Activated naive CD8-positive, alpha-beta T cell treated with anti-CD3 and anti-CD28 coated beads, Interleukin-2, amount 50 U/mL, for 24 hours (primary cell): ENCODE data around the gene XPO6.
A peak's percentile ranks its signal among the peaks of the same experiment; 100 is the strongest.

Experiments used
- ATAC-seq: fragments of 150-1000 bp; cut with Tn5 transposase; one replicate; pipeline ENCODE4 v1.10.0; 2021
- DNase-seq: peaks from one replicate; pipeline ENCODE4 v3.0.0; 2021
- H3K27ac Mint-ChIP-seq: one replicate; pipeline ENCODE4 v1.8.0; 2021; ENCODE audit warnings: mild to moderate bottlenecking, mixed read lengths
- H3K27me3 Mint-ChIP-seq: one replicate; pipeline ENCODE4 v1.8.0; 2021; ENCODE audit warnings: mixed read lengths
- H3K36me3 Mint-ChIP-seq: one replicate; pipeline ENCODE4 v1.8.0; 2021; ENCODE audit warnings: low read depth, mixed read lengths
- H3K4me1 Mint-ChIP-seq: one replicate; pipeline ENCODE4 v1.8.0; 2021; ENCODE audit warnings: mixed read lengths
- H3K4me3 Mint-ChIP-seq: one replicate; pipeline ENCODE4 v1.8.0; 2021; ENCODE audit warnings: mild to moderate bottlenecking, moderate library complexity, mixed read lengths
- H3K9me3 Mint-ChIP-seq: one replicate; pipeline ENCODE4 v1.8.0; 2021; ENCODE audit warnings: mixed read lengths

The XPO6 gene

DNA sequence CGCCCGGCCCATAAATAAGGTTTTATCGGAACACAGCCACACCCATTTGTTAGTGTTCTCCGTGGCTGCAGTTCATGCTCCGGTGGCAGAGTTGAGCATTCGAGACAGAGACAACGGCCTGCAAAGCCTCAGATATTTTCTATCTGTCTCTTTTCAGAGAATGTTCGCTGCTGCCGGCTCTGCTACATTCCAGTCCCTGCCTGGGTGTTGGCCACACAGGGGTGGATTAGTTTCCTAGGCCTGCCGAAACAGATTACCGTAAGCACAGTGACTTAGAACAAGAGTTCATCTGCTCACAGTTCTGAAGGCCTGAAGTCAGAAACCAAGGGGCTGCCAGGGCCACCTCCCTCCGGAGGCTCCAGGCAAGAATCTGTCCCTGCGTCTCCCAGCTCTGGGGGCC lies 129.1 kb downstream of the XPO6 start:
- H3K4me1 Mint-ChIP-seq: no peaks in the 10 kb centered on the region
- no peaks in the 10 kb centered on the region for H3K9me3 Mint-ChIP-seq
- ATAC-seq (no peak), DNase-seq (no peak)
- H3K36me3 Mint-ChIP-seq: no peaks in the 10 kb centered on the region
- H3K4me3 Mint-ChIP-seq: no peak overlapping the region
- no peaks in the 10 kb centered on the region for H3K27me3 Mint-ChIP-seq
- no peak overlapping the region for H3K27ac Mint-ChIP-seq

DNA sequence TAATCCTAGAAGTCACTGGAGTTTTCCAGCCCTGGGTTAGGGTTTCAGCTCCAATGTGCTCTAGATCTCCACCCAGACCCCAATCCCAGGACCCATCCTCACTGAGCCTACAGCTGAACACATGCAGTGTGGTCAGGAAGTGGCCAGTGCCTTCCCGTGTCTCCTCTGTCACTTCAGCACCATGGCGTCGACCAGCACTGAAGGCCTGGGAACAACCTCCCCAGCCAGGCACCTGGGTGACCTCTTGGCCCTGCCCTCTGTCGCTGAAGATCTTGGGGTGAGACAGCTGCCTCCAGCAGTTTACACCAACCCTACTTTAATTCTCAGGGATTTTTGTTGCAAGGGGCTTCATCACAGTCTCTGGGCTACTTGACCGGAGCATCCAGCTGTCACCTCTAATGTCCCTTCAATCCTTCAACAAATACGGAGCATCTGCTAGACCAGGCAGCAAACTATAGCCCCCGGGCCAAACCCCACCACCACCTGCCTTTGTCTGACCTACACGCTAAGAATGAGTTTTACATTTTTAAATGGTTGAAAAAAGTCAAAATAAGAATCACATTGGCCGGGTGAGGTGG lies 130.3 kb downstream of the XPO6 start:
- DNase-seq (no peak), ATAC-seq (no peak)
- Mint-ChIP-seq H3K27ac (no peak overlapping the region), H3K36me3 (no peaks in the 10 kb centered on the region), H3K4me1 (no peaks in the 10 kb centered on the region), H3K9me3 (no peaks in the 10 kb centered on the region), H3K4me3 (no peak overlapping the region), H3K27me3 (no peaks in the 10 kb centered on the region)

DNA sequence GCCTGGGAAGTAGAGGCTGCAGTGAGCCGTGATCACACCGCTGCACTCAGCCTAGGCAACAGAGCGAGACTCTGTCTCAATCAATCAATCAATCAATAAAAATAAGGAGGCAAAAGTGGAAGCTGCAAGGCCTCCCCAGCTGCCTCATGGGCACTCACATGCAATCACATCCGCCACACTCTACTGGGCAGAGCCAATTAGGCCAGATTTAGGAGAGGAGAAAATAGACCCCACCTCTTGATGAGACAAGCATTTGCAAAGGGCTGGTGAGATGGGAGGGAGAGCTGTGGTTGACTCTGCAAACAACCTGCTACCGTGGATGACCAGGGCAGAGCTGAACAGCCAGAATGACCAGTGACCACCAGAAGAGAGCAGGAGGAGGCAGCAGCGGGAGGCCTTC lies 133.5 kb downstream of the XPO6 start:
- no peaks in the 10 kb centered on the region for H3K36me3 Mint-ChIP-seq
- H3K4me1 Mint-ChIP-seq: no peaks in the 10 kb centered on the region
- H3K27me3 Mint-ChIP-seq: no peaks in the 10 kb centered on the region
- H3K9me3 Mint-ChIP-seq: no peaks in the 10 kb centered on the region
- DNase-seq: no peak
- no peak for ATAC-seq
- H3K27ac Mint-ChIP-seq: no peak overlapping the region
- no peak overlapping the region for H3K4me3 Mint-ChIP-seq

DNA sequence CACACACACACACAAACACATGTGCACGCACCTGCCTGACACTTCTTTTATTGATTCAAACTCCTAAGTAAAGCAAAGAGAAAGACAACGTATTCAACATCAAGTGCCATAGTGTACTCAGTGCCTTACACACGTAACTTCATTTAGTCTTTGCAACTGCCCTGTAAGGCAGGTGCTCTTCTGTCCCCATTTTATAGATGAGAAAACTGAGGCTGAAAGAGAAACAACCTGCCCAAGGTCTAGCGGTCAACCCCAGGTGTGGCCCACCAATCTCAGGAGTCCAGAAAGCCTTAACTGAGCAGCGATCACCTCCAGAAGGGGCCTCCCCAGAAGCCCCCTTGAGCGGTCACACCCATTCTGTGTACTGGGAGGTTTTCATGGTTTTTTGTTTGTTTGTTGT lies 137.9 kb downstream of the XPO6 start:
- no peaks in the 10 kb centered on the region for H3K9me3 Mint-ChIP-seq
- DNase-seq (no peak), ATAC-seq (no peak)
- no peak overlapping the region for H3K4me3 Mint-ChIP-seq
- H3K4me1 Mint-ChIP-seq: no peaks in the 10 kb centered on the region
- no peak overlapping the region for H3K27ac Mint-ChIP-seq
- H3K36me3 Mint-ChIP-seq: no peaks in the 10 kb centered on the region
- no peaks in the 10 kb centered on the region for H3K27me3 Mint-ChIP-seq

DNA sequence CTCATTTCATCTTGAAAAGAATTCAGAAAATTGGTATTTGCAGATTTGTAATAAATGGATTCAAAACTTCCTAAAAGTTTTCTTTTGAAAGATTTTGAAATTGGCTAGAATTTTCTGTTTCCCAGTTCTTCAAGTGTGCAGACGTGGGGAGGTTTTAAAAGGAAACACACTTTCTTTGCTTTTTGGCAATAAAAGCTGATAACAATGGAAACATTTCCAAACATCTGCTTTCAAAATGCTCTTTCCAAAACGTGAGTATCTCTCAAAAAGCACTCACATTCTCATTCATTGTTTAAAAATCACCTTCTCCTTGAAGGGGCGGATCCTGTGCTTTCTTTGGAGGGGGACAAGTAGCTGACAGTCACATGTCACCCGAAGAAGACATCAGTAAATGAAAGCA lies 139.7 kb downstream of the XPO6 start:
- H3K27ac Mint-ChIP-seq: no peak overlapping the region
- no peaks in the 10 kb centered on the region for H3K36me3 Mint-ChIP-seq
- DNase-seq (no peak), ATAC-seq (no peak)
- H3K4me1 Mint-ChIP-seq: no peaks in the 10 kb centered on the region
- H3K4me3 Mint-ChIP-seq: no peak overlapping the region
- H3K9me3 Mint-ChIP-seq: no peaks in the 10 kb centered on the region
- no peaks in the 10 kb centered on the region for H3K27me3 Mint-ChIP-seq

DNA sequence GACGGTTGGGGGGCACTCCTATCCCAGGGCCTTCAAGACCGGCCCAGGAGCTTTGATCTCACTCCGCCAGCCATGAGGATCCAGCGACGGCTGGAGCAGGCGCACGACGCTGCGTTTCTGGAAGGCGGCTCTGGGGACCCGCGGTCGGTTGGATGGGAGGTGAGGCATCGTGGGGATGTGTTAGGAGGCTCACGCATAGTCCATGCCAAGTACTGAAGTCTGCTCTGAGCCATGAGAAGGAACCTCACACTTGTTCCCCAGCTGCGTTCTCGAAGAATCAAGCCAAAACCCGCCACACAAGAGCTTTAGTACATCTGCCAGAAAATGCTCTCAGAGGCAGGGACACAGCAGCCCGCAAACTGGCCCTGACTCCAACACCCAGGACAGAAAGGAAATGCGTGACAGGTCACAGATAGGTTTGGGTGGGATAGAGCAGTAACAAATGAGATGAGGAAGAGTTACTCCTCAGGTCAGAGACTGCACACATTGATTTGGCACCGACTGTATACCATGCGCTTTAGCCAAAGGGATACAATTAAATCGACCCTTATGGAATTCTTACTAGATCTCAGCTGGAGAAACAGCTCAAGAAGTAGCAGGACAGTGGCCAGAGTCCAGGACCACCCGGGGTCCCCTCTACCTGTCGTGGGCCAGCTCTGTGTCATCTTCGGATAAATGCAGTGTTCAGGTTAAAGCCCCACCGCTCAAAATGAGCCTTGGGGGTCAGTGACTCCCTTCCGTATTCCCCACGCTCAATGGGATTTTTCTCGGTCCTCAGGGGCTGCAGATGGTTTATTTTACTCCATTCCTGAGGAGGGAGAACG lies 141.6 kb downstream of the XPO6 start:
- Mint-ChIP-seq H3K27me3 (peaks cover 8% of the 10 kb centered on the region), H3K27ac (no peak overlapping the region), H3K4me1 (no peaks in the 10 kb centered on the region), H3K36me3 (no peaks in the 10 kb centered on the region), H3K4me3 (no peak overlapping the region), H3K9me3 (no peaks in the 10 kb centered on the region)
- ATAC-seq (no peak), DNase-seq (no peak)

DNA sequence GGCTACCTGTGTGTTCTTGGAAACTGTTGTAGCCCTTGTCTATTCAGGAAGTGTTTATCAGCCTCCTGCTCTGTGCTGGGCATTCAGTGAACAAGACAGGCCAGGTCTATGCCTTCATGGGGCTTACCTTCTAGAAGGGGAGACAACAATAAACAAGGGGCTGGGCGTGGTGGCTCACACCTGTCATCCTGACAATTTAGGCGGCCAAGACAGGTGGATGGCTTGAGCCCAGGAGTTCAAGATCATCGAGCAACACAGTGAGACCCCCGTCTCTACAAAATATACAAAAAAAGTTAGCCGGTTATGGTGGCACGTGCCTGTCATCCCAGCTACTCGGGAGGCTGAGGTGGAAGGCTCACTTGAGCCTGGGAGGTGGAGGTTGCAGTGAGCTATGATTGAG lies 142.8 kb downstream of the XPO6 start:
- Mint-ChIP-seq H3K4me3 (no peak overlapping the region), H3K36me3 (no peaks in the 10 kb centered on the region), H3K27ac (no peak overlapping the region), H3K9me3 (no peaks in the 10 kb centered on the region), H3K27me3 (peaks cover 19% of the 10 kb centered on the region), H3K4me1 (no peaks in the 10 kb centered on the region)
- ATAC-seq (no peak), DNase-seq (no peak)

DNA sequence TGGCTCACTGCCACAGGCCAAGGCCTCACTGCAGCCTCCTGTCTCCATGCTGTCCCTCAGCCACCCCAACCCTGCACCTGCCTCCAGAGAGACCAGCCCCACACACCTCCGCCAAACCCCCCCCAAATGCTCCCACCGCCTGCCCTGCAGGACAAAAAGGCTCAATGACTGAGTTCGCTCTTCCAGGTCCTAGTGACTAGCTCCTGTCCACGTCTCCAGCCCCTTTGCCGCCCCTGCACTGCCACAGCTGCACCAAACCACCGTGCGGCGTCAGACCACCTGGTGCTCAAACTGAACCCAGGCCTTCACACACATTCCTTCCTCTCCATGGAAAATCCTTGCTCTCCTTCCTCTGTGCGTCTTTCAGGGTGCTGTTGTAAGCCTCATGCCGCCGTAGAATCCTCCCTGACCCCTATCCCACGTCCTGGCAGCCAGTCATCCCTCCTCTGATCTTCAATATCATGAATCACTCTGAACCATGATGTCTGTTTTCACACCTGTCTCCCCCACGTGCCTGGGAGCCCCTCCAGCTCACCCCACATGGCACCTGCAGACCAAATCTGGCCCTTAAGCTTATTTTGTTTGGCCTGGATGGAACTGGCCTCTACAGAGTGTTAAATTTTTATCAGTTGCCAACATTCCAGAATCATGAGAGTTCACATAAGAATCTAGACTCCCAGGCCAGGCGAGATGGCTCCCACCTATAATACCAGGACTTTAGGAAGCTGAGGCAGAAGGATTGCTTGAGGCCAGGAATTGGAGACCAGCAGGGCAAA lies 144.0 kb downstream of the XPO6 start:
- Mint-ChIP-seq H3K27ac (no peak overlapping the region), H3K4me3 (no peak overlapping the region), H3K9me3 (no peaks in the 10 kb centered on the region), H3K36me3 (no peaks in the 10 kb centered on the region), H3K27me3 (peaks cover 21% of the 10 kb centered on the region), H3K4me1 (no peaks in the 10 kb centered on the region)
- DNase-seq (no peak), ATAC-seq (no peak)

DNA sequence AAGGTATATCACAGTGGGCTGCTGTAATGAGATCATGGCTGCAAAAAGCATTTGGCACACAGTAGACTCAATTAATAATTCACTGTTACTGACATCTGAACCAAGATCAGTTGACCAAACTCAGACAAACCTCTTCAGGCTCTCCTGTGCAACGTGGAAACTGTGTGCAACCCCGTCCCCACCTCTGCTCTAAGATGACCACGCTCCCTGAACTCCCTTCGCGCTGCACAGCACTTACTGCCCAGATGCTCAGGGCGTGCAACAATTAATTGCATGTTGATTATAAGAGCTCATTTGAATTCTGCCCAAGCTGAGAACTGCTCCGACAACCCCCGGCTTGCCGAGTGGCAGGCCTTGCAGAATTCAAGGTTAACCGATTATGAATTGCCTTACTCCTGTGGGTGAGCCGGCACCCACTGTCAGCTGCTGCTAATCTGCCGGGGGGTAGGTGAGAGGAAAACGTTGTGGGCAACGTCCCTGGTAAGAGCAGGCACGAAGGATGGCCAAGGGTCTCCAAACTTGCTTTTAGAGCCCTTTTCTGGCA lies 147.0 kb downstream of the XPO6 start:
- Mint-ChIP-seq H3K4me1 (no peaks in the 10 kb centered on the region), H3K4me3 (no peak overlapping the region), H3K9me3 (no peaks in the 10 kb centered on the region), H3K36me3 (no peaks in the 10 kb centered on the region), H3K27ac (no peak overlapping the region), H3K27me3 (peaks cover 43% of the 10 kb centered on the region)
- ATAC-seq: no peak
- no peak for DNase-seq

DNA sequence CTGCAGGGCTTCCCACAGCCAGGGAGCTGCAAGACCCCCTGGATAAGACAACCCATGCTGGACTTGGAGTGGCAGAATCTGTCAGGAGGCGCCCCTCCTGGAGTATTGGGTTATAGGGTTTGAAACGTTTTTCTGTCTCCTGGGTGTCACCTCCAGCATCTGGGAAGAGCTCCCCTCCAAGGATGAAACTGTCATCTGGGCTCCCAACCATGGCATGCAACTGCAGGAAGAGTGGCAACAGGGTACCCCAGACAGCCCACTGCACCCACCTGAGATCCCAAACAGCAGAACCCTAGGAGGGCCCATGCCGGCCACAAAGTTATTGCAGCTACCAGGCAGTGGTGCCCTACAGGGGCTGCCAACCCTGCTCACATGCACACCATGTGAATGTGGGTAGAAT lies 147.6 kb downstream of the XPO6 start:
- peaks cover 49% of the 10 kb centered on the region for H3K27me3 Mint-ChIP-seq

DNA sequence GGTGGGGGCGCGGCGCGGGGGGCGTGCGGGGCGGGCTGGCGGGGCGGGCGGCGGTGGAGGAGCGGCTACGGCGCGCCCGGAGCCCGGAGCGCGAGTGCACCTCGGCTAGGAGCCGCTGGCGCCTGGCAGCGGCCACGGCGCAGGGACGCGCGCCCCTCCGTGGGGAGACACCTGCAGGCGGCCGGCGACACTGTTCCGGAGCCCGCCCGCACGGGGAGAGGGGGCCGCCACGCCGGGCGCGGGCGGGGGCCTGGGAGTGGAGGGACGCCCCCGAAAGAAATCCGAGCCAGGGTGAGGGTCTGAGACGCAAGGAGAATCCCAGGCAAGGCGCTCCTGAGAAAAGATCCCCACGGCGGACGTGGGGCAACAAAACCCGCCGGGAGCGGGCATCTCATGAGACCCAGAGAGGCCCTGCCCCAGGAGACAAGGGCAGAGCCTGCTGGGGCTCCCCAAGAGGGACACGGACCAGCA lies 148.1 kb downstream of the XPO6 start, which contains the start of gene GSG1L:
Gene GSG1L (minus strand): TSS at position 124 of the 471 bp plus-strand sequence. CDS start 290 bp downstream, outside the sequence.
- H3K4me3 Mint-ChIP-seq: no peak within 1 kb of the TSS
- ATAC-seq (peak; percentile 66), DNase-seq (no peak)
- peaks cover 54% of the 10 kb centered on the region for H3K27me3 Mint-ChIP-seq
- H3K4me1 Mint-ChIP-seq: no peaks in the 10 kb centered on the region
- H3K9me3 Mint-ChIP-seq: no peaks in the 10 kb centered on the region
- H3K27ac Mint-ChIP-seq: no peak within 1 kb of the TSS
- no peaks in the 10 kb centered on the region for H3K36me3 Mint-ChIP-seq

More for the DNA sequence above, 147.6 kb downstream of the XPO6 start:
- DNase-seq (no peak), ATAC-seq (no peak)
- Mint-ChIP-seq H3K9me3 (no peaks in the 10 kb centered on the region), H3K27ac (no peak overlapping the region), H3K4me1 (no peaks in the 10 kb centered on the region), H3K4me3 (no peak overlapping the region), H3K36me3 (no peaks in the 10 kb centered on the region)

DNA sequence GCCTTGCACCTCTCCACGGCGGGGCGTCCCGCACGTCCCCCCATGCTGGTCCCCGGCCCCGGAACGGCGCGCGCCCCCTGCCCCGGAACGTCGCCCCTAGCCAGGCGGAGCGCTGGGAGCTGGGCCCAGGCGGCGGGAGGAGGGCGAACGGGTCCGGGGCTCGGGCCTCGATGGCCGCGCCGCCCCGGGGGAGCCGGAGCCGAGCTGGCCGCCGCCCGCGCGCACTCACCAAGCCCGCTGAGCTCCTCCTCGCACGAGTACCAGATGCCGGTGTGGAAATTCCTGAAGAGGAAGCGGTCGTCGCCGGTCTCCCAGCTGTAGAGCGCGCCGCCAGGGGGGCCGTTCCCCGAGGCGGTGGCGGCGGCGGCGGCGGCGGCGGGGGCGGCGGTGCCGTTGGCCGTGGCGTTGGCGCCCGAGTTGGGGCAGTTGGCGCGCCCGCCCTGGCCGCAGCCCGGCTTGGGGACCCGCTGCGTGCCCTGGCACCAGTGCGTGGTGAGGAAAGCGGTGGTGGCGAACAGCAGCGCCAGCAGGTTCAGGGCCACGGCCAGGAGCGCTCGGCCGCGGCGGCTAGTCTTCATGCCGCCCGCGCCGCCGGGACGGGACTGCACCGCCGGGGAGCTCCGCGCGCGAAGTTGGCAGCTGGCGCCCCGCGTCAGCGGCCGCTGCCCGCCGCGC lies 148.8 kb downstream of the XPO6 start:
- DNase-seq (no peak), ATAC-seq (no peak)
- Mint-ChIP-seq H3K27ac (no peak overlapping the region), H3K4me1 (no peaks in the 10 kb centered on the region), H3K9me3 (no peaks in the 10 kb centered on the region), H3K27me3 (peaks cover 56% of the 10 kb centered on the region), H3K36me3 (no peaks in the 10 kb centered on the region), H3K4me3 (no peak overlapping the region)

DNA sequence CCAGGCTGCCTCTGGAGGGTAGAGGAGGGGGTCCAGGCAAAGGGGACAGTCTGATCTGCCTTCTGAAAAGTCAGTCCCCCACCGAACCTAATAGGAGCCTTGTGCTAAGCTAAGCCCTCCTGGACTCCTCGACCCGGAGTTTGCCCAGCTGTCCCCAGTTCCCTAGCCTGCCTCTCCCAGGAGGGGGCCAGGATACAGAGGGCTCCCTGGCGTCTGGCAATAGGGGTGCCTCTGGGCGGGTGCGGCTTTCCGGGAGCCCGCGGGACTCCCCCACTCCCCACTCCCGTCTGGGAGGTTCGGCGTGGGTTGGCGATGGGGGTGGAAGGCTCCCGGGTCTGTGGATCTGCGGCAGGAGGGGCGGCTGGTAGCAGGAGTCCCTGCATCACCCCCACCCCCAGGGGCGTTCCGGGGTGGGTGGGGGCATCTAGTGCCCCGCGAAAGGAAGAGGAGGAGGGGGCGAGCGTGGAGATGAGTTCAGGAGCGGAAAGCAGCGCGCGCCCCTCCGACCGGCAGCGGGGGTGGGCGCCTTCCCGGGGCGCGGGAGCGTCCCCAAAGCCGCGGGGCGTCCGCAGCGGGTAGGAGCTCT lies 149.4 kb downstream of the XPO6 start:
- Mint-ChIP-seq H3K36me3 (no peaks in the 10 kb centered on the region), H3K27ac (no peak overlapping the region), H3K4me1 (no peaks in the 10 kb centered on the region), H3K9me3 (no peaks in the 10 kb centered on the region), H3K27me3 (peaks cover 56% of the 10 kb centered on the region), H3K4me3 (no peak overlapping the region)
- no peak for DNase-seq
- ATAC-seq: no peak
